GM13977 (cell line): ENCODE results near the gene FRMD4A.

ENCODE experiments used
- DNase-seq: peaks from one replicate; pipeline ENCODE4 v3.0.0; 2012; ENCODE audit warnings: low spot score
- CTCF ChIP-seq: IDR thresholded peaks from 2 replicates; pipeline ENCODE4 v1.5.1; 2012; ENCODE audit warnings: mild to moderate bottlenecking, control low read depth; ENCODE audit not compliant: insufficient read depth; ENCODE audit errors: extremely low read depth, missing control alignments
- in situ Hi-C: fragments of 300-500 bp; cut with MboI; formaldehyde crosslinking; loops from one replicate; pipeline ENCODE4 v1.12.0; 2022; ENCODE audit warnings: low sequenced_read_pairs, low pct_unique_long_range_greater_than_20kb, mixed read lengths, inconsistent platforms; ENCODE audit not compliant: unreplicated experiment

Gene FRMD4A

DNA sequence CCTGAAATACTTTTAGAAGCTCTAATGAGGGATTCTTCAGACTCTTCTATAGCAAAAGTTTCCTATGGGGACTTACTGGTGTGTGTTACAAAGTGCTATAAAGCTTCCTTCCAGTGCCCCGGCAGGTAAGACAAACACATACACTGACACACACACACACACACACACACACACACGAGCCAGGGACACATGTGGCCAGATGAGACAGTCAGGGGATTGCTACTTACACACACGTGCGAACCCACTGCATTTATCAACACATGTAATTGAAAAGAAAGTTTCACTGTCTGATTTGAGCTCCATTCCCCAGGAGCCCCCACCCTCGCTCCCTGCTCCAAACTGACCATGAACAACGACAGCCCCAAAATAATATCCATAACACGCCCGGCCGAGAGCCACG is 624.1 kb downstream of the FRMD4A start:
- DNase-seq: no peak
- TF ChIP-seq CTCF: no peak
- in situ Hi-C loops: no loop called here

DNA sequence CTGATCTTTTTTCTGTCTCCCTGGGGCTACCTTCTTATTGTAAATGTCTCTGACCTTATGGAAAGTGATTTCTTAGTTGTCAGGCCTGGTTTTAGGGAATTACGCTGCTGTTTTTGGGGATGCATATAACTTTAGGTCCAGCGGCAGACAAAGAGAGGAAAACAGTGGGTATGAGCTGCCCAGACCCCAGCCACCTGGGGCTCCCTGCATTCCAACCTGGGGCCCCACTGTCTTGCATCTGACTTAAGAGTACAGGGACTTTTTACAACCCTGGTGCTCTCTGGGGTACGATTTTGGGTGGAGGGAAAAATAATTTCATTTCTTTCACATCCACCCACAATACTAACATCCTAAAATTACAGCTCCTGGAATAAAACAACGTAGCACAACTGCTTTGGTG is 624.5 kb downstream of the FRMD4A start:
- DNase-seq: no peak
- no peak for TF ChIP-seq CTCF
- in situ Hi-C loops: no loop called here

- TF ChIP-seq CTCF: no peak
- in situ Hi-C loops: no loop called here
- DNase-seq: no peak
Measured at GRCh38 chr10:13705526-13706174, 625.1 kb downstream of the FRMD4A start.

- DNase-seq: no peak
- in situ Hi-C loops: no loop called here
- TF ChIP-seq CTCF: no peak
Measured at GRCh38 chr10:13704964-13705363, 625.8 kb downstream of the FRMD4A start.

- DNase-seq: no peak
- no peak for TF ChIP-seq CTCF
- in situ Hi-C loops: no loop called here
Measured at GRCh38 chr10:13703997-13704536, 626.7 kb downstream of the FRMD4A start.

DNA sequence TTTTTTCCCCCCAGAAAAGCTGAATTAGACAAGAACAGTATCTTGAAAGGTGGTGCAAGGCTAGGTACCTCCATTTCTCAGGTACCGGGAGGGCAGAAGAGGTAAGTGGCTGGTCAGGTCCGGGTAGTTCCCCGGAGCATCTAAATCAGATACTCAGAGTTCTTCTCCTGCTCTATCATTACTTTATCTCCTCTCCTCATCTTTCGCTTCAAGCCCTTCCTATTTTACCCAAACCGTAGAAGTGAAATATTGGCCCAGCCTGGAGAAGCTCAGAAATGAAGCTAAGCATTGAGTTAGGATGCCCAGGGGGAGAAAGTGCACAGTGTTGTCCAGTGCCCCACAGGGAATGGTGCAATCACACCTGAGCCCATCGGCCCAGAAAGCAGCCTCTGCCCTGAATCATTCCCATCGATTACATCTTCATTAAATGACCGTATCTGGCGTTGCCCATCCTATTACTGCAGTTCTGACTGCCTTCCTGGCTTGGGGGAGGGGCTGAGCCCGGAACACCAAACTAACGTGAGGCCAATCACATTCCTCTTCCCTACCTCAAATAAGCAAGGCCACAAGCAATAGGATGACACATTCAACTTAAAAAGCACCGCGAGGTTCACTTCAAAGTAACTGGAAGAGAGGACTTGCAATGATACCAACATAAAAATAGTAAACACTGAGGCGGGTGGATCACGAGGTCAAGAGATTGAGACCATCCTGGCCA is 627.5 kb downstream of the FRMD4A start:
- no peak for DNase-seq
- TF ChIP-seq CTCF: no peak
- in situ Hi-C loops: no loop called here
